ENCODE data around the gene SLC43A3. TPM values are rescaled to one million over a fixed set of nuclear protein-coding genes. Genes with fewer than 3 reads are reported as not detected.

The SLC43A3 gene
- total and polyA plus RNA-seq, 9 of the 15 experiments (the other 6 are each of a cell fraction or from before 2014, with no cell fraction given) = 63.7 to 281 (median 139) TPM

- TF ChIP-seq PREB (CRISPR knock-in tag; IDR thresholded peaks at IDR 0.05) (no peak), BCLAF1 (IDR thresholded peaks at IDR 0.05; ENCODE audit: borderline replicate concordance in 1 of 2, control insufficient read depth in 1 of 2, low read depth in 2 of 2, low read length in 1 of 2) (no peak), ZNF785 (CRISPR knock-in tag; IDR thresholded peaks at IDR 0.05) (no peak), HMG20B (CRISPR knock-in tag; IDR thresholded peaks at IDR 0.05) (no peak), BHLHE40 (IDR thresholded peaks at IDR 0.05; ENCODE audit: low read length) (peak; percentile 100), TCF7L2 (IDR thresholded peaks at IDR 0.05; ENCODE audit: low read depth, low read length) (no peak), ATF6 (CRISPR knock-in tag; IDR thresholded peaks at IDR 0.05) (no peak; the same call in 1 of the 2 replicates), ELF2 (CRISPR knock-in tag; IDR thresholded peaks at IDR 0.05) (no peak), ZNF146 (CRISPR knock-in tag; IDR thresholded peaks at IDR 0.05; ENCODE audit: unreplicated experiment) (no peak), MED1 (CRISPR knock-in tag; IDR thresholded peaks at IDR 0.05; ENCODE audit: borderline replicate concordance) (no peak)
These were observed 1.9 kb downstream of the SLC43A3 start (continued) for GRCh38 chr11:57424792-57425564.

Measured in K562 (cell line).